Cardiac muscle cell (in vitro differentiated cells and primary cell): ENCODE results near the gene BAIAP2L2. TPM values are rescaled to one million over a fixed set of nuclear protein-coding genes. Genes with fewer than 3 reads are reported as not detected.

ENCODE experiments used
- DNase-seq, 2 donors: peaks; one replicate each; pipeline versions ENCODE4 v3.0.0 to v3.0.0-alpha.2; 2010 to 2017; ENCODE audit warnings: low read depth in 1 of 2, low spot score in 1 of 2
- H3K27ac ChIP-seq: fragments of 200-600 bp; sonication (generic); 2 replicates; pipeline ENCODE4 v1.5.1; 2016
- H3K27me3 ChIP-seq: fragments of 200-600 bp; sonication (generic); 2 replicates; pipeline ENCODE4 v1.6.0; 2016; ENCODE audit warnings: control low read depth
- H3K36me3 ChIP-seq: fragments of 200-600 bp; sonication (generic); 2 replicates; pipeline ENCODE4 v1.5.1; 2016; ENCODE audit warnings: control low read depth
- H3K4me1 ChIP-seq: fragments of 200-600 bp; sonication (generic); 2 replicates; pipeline ENCODE4 v1.8.1; 2017; ENCODE audit warnings: low read depth, mild to moderate bottlenecking, mixed run types
- H3K4me3 ChIP-seq: fragments of 200-600 bp; sonication (generic); 2 replicates; pipeline ENCODE4 v1.5.1; 2016; ENCODE audit warnings: mild to moderate bottlenecking
- H3K9me3 ChIP-seq: fragments of 200-600 bp; sonication (generic); 2 replicates; pipeline ENCODE4 v1.5.1; 2017; ENCODE audit warnings: low read depth, mild to moderate bottlenecking, control low read depth
- polyA plus RNA-seq: library from polyadenylated mRNA; unstranded; fragments of >200 nt; fragmentation: Nextera tagmentation; extraction: Ambion mirVana; gene quantifications from 2 replicates; pipeline ENCODE4 v1.2.1, GENCODE V29; 2016
- total RNA-seq: library from RNA; depleted of rRNA; stranded (reverse); fragments of >200 nt; gene quantifications from 2 replicates; pipeline ENCODE4 v1.2.3, GENCODE V29; 2016
- TF ChIP-seq, protein P1 (sequence below): IDR thresholded peaks from 2 replicates; pipeline ENCODE4 v1.5.1; 2012; ENCODE audit warnings: low read depth, mild to moderate bottlenecking, low read length

Gene BAIAP2L2
- total and polyA plus RNA-seq, 2 experiments from 2014 or later: 1.3 to 2.3 TPM

DNA sequence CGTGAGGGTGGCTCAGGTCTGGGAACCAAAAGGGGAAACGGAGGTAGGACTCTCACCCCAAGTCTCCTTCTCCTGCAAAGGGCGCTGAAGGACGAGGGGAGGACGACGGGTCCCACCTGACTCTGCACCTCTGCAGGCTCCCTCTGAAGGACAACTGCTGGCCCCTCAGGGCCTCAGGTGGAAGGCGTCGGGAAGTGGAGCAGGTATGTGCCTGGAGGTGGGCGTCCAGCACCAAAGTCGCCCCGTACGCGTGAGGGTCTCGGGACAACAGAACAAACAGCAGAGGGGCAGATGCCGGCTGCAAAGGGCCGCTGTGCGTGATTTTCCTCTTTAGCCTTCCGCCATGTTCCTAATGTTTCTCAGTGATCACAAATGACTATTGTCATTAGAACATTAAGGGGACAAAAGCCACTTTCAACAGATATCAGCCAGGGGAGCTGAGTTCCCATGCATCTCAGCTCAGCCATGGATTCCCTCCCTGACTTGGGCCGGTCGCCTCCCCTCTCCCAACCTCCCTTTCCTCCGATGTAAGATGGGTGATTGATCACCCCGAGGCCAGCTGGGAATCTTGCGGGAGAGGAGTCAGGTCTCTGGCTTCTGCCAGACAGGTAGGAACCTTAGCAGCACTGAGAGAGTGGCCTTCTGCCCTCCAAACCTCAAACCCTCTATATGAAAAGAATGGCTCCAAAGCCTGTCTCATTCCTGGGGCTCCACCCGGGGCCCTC lies 27.3 kb downstream of the BAIAP2L2 start:
- H3K27ac ChIP-seq: no peak overlapping the region
- peaks cover 4% of the 10 kb centered on the region for H3K4me1 ChIP-seq
- no peaks in the 10 kb centered on the region for H3K36me3 ChIP-seq
- no peak for DNase-seq
- no peak overlapping the region for H3K4me3 ChIP-seq
- TF ChIP-seq, protein P1, sequence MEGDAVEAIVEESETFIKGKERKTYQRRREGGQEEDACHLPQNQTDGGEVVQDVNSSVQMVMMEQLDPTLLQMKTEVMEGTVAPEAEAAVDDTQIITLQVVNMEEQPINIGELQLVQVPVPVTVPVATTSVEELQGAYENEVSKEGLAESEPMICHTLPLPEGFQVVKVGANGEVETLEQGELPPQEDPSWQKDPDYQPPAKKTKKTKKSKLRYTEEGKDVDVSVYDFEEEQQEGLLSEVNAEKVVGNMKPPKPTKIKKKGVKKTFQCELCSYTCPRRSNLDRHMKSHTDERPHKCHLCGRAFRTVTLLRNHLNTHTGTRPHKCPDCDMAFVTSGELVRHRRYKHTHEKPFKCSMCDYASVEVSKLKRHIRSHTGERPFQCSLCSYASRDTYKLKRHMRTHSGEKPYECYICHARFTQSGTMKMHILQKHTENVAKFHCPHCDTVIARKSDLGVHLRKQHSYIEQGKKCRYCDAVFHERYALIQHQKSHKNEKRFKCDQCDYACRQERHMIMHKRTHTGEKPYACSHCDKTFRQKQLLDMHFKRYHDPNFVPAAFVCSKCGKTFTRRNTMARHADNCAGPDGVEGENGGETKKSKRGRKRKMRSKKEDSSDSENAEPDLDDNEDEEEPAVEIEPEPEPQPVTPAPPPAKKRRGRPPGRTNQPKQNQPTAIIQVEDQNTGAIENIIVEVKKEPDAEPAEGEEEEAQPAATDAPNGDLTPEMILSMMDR: no peak
- peaks cover 30% of the 10 kb centered on the region for H3K27me3 ChIP-seq
- no peaks in the 10 kb centered on the region for H3K9me3 ChIP-seq

DNA sequence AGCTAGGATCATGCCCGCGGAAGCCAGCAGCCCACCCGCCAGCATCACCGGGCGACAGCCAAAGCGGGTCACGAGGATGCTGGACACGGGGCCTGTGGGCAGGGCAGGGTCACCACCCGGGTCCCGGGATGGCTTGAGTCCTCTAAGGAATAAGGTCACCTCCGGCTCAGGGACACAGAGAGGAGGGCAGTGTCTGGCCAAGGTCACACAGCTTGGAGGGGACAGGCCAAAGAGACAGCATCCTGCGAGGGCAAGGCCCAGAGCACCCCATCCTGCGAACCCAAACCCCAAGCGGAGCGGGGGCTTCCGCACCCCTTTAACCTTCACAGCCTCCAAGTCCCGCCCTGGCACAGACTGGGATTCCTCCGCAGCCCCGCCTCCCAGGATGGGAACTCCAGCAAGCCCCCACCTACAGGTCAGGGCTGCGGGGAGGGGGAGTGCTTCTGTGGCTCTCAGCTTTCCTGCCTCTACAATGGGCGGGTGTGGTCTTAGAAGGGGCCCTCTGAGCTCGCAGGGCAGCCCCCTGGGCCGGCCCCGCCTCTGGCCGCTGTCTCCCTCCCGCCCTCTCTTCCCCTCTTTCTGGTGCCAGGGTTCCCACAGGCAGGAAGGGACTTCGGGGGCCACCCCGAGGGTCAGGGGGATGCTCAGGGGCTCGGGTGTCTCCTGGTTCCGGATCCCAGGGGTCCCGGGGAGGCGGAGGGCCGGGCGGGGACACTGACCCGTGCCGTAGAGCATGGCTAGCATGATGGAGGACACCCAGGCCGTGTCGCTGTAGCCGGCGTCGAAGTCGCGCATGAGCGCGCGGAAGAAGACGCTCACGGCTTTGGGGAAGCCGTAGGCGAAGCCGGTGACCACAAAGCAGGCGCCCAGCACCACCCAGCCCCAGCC lies 28.3 kb downstream of the BAIAP2L2 start:
- no peak overlapping the region for H3K4me3 ChIP-seq
- no peaks in the 10 kb centered on the region for H3K36me3 ChIP-seq
- H3K27ac ChIP-seq: no peak overlapping the region
- H3K4me1 ChIP-seq: peaks cover 4% of the 10 kb centered on the region
- peaks cover 30% of the 10 kb centered on the region for H3K27me3 ChIP-seq
- no peaks in the 10 kb centered on the region for H3K9me3 ChIP-seq
- DNase-seq: no peak
- TF ChIP-seq, protein P1: no peak

DNA sequence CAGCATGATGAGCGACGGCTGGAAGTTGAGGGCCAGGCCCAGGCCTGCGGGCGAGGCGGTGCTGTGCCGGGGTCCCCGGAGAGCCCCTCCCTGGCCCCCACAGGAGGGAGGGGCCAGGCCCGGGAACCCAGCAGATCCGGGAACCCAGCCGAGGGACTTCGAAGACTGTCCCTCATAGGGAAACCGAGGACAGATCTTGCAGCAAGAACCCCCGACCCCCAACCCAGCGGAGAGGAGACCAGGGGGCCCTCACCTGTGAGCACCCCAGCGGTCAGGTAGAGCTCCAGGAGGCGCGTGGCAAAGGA lies 28.9 kb downstream of the BAIAP2L2 start:
- no peaks in the 10 kb centered on the region for H3K9me3 ChIP-seq
- TF ChIP-seq, protein P1: no peak
- peaks cover 4% of the 10 kb centered on the region for H3K4me1 ChIP-seq
- peaks cover 30% of the 10 kb centered on the region for H3K27me3 ChIP-seq
- H3K4me3 ChIP-seq: peak overlapping the region; percentile 15
- H3K27ac ChIP-seq: no peak overlapping the region
- no peaks in the 10 kb centered on the region for H3K36me3 ChIP-seq
- DNase-seq: no peak

DNA sequence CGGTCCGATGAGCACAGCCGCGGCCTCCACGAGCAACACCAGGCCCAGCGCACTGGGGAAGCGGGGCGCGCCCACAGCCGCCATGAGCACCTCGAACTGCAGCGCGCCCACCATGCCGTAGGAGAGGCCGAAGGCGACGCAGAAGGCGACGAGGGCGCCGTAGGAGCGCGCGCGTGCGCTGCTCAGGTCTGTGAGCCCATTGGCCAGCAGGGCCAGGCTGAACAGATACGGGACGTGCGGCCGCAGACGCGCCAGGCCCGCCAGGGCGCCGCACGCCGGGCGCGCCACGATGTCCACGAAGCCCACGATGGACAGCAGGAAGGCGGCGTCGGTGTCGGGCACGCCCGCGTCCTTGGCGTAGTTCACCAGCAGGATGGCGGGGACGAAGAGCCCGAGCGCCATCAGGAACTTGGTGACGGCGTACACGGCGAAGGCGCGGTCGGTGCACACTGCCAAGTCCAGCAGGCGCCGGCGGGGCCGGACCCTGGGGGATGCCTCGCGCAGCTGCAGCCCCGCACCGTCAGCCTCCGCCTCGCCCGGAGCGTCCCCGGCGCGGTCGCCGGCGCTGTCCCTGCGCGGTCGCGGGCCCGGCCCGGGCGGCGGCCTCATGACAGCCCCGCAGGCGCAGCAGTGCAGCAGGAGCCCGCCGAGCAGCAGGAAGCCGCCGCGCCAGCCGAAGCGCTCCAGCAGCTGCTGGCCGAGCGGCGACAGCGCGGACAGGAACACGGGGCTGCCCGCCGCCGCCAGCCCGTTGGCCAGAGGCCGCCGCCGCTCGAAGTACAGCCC lies 29.4 kb downstream of the BAIAP2L2 start:
- no peaks in the 10 kb centered on the region for H3K36me3 ChIP-seq
- DNase-seq: peak; percentile 60 to 78
- H3K27me3 ChIP-seq: peaks cover 30% of the 10 kb centered on the region
- TF ChIP-seq, protein P1: peak; percentile 2
- H3K9me3 ChIP-seq: no peaks in the 10 kb centered on the region
- H3K4me3 ChIP-seq: peak overlapping the region; percentile 15
- peaks cover 4% of the 10 kb centered on the region for H3K4me1 ChIP-seq
- no peak overlapping the region for H3K27ac ChIP-seq

DNA sequence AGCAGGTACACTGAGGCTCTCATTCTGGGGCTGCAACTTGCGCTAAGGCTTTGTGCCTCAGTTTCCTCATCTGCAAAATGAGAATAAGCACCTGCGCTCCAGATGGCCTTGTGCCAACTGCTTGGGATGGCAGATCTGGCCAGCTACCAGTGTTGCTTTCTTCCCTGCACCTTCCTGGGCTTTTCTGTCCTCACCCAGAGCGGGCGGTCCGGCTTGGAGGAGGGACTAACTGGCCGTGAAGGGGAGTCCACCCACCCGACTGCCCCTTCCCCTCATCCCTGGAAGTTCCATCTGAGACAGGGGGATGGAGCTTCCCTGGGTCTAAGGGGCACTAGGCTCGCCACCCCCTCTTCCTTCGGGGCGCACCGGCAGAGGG lies 30.0 kb downstream of the BAIAP2L2 start:
- no peaks in the 10 kb centered on the region for H3K9me3 ChIP-seq
- TF ChIP-seq, protein P1: no peak
- DNase-seq: no peak
- H3K4me1 ChIP-seq: peaks cover 4% of the 10 kb centered on the region
- peaks cover 30% of the 10 kb centered on the region for H3K27me3 ChIP-seq
- H3K27ac ChIP-seq: no peak overlapping the region
- no peak overlapping the region for H3K4me3 ChIP-seq
- H3K36me3 ChIP-seq: no peaks in the 10 kb centered on the region
